CD4-positive, alpha-beta T cell treated with Interleukin-17A for 4 hours (primary cell): ENCODE measurements around the gene ETV3L.
"Not testable (repeated sequence)": the region's sequence is repeated elsewhere in the genome, so short reads cannot be mapped to it uniquely, and the experiment has no call there.

Source experiments
- DNase-seq: peaks from one replicate; pipeline ENCODE4 v3.0.0-alpha.2; 2020; ENCODE audit warnings: mixed read lengths

Gene ETV3L

GRCh38 chr1:157104598-157105293 lies 5.1 kb upstream of the ETV3L start:
- DNase-seq = no peak

- no peak for DNase-seq
These were observed 3.7 kb upstream of the ETV3L start for GRCh38 chr1:157103268-157103667.

- DNase-seq = no peak
These were observed 1.5 kb upstream of the ETV3L start for GRCh38 chr1:157101149-157101548.

GRCh38 chr1:157098987-157099632 lies 498 bp downstream of the ETV3L start:
- DNase-seq = not testable (repeated sequence)

- no peak for DNase-seq
These were observed 1.1 kb downstream of the ETV3L start for GRCh38 chr1:157098519-157098918.

- no peak for DNase-seq
These were observed 1.9 kb downstream of the ETV3L start for GRCh38 chr1:157097692-157098091.

GRCh38 chr1:157096881-157097280 lies 2.7 kb downstream of the ETV3L start:
- no peak for DNase-seq

GRCh38 chr1:157095551-157095950 lies 4.1 kb downstream of the ETV3L start:
- no peak for DNase-seq

- DNase-seq = no peak
These were observed 4.5 kb downstream of the ETV3L start for GRCh38 chr1:157095091-157095490.

GRCh38 chr1:157092831-157093230 lies 6.8 kb downstream of the ETV3L start:
- no peak for DNase-seq

- no peak for DNase-seq
These were observed 7.8 kb downstream of the ETV3L start for GRCh38 chr1:157091668-157092273.

GRCh38 chr1:157091186-157091585 lies 8.4 kb downstream of the ETV3L start:
- no peak for DNase-seq

GRCh38 chr1:157090771-157091170 lies 8.8 kb downstream of the ETV3L start:
- no peak for DNase-seq

- peak; percentile 92 for DNase-seq
These were observed 9.4 kb downstream of the ETV3L start for GRCh38 chr1:157090196-157090647.

GRCh38 chr1:157089789-157090188 lies 9.8 kb downstream of the ETV3L start:
- DNase-seq = no peak

- no peak for DNase-seq
These were observed 11.0 kb downstream of the ETV3L start for GRCh38 chr1:157088607-157089006.

GRCh38 chr1:157087030-157087429 lies 12.6 kb downstream of the ETV3L start:
- DNase-seq = no peak

- no peak for DNase-seq
These were observed 13.3 kb downstream of the ETV3L start for GRCh38 chr1:157086299-157086698.

- no peak for DNase-seq
These were observed 14.2 kb downstream of the ETV3L start for GRCh38 chr1:157085421-157085820.

- no peak for DNase-seq
These were observed 14.9 kb downstream of the ETV3L start for GRCh38 chr1:157084720-157085119.

GRCh38 chr1:157081707-157082106 lies 17.9 kb downstream of the ETV3L start:
- DNase-seq = no peak

GRCh38 chr1:157080714-157081113 lies 18.9 kb downstream of the ETV3L start:
- DNase-seq = no peak

- no peak for DNase-seq
These were observed 22.2 kb downstream of the ETV3L start for GRCh38 chr1:157077394-157077793.
